ENCODE measurements around the gene SIRPA.

The SIRPA gene

GRCh38 chr20:1894951-1895673, at the start of gene SIRPA:
TSS of gene SIRPA (plus strand) at chr20:1895407. CDS start at chr20:1895448, 41 bp downstream.
- peak; percentile 8 to 29 for DNase-seq
- no peak for TF ChIP-seq GATA1 (IDR thresholded peaks at IDR 0.05; ENCODE audit: low read depth, low read length)
- TF ChIP-seq POLR2A (IDR thresholded peaks at IDR 0.05; ENCODE audit: low read length): no peak

- TF ChIP-seq POLR2A (IDR thresholded peaks at IDR 0.05; ENCODE audit: low read length) (no peak), GATA1 (IDR thresholded peaks at IDR 0.05; ENCODE audit: low read depth, low read length) (no peak)
- DNase-seq: no peak
Measured at GRCh38 chr20:1845701-1846100, 49.5 kb upstream of the SIRPA start.

GRCh38 chr20:1846341-1846740, 48.9 kb upstream of the SIRPA start:
- TF ChIP-seq GATA1 (IDR thresholded peaks at IDR 0.05; ENCODE audit: low read depth, low read length): no peak
- TF ChIP-seq POLR2A (IDR thresholded peaks at IDR 0.05; ENCODE audit: low read length): no peak
- DNase-seq: no peak

GRCh38 chr20:1846876-1847275, 48.3 kb upstream of the SIRPA start:
- TF ChIP-seq POLR2A (IDR thresholded peaks at IDR 0.05; ENCODE audit: low read length) (no peak), GATA1 (IDR thresholded peaks at IDR 0.05; ENCODE audit: low read depth, low read length) (no peak)
- DNase-seq: no peak

GRCh38 chr20:1847780-1848179, 47.4 kb upstream of the SIRPA start:
- TF ChIP-seq POLR2A (IDR thresholded peaks at IDR 0.05; ENCODE audit: low read length) (no peak), GATA1 (IDR thresholded peaks at IDR 0.05; ENCODE audit: low read depth, low read length) (no peak)
- no peak for DNase-seq

GRCh38 chr20:1848373-1848772, 46.8 kb upstream of the SIRPA start:
- no peak for DNase-seq
- TF ChIP-seq POLR2A (IDR thresholded peaks at IDR 0.05; ENCODE audit: low read length): no peak
- no peak for TF ChIP-seq GATA1 (IDR thresholded peaks at IDR 0.05; ENCODE audit: low read depth, low read length)

GRCh38 chr20:1851396-1851795, 43.8 kb upstream of the SIRPA start:
- no peak for DNase-seq
- TF ChIP-seq GATA1 (IDR thresholded peaks at IDR 0.05; ENCODE audit: low read depth, low read length) (no peak), POLR2A (IDR thresholded peaks at IDR 0.05; ENCODE audit: low read length) (no peak)

GRCh38 chr20:1853473-1853872, 41.7 kb upstream of the SIRPA start:
- no peak for DNase-seq

GRCh38 chr20:1854246-1854645, 41.0 kb upstream of the SIRPA start:
- TF ChIP-seq POLR2A (IDR thresholded peaks at IDR 0.05; ENCODE audit: low read length) (no peak), GATA1 (IDR thresholded peaks at IDR 0.05; ENCODE audit: low read depth, low read length) (no peak)
- no peak for DNase-seq

More at GRCh38 chr20:1853473-1853872, 41.7 kb upstream of the SIRPA start:
- no peak for TF ChIP-seq POLR2A (IDR thresholded peaks at IDR 0.05; ENCODE audit: low read length)
- no peak for TF ChIP-seq GATA1 (IDR thresholded peaks at IDR 0.05; ENCODE audit: low read depth, low read length)

GRCh38 chr20:1855109-1855508, 40.1 kb upstream of the SIRPA start:
- TF ChIP-seq POLR2A (IDR thresholded peaks at IDR 0.05; ENCODE audit: low read length) (no peak), GATA1 (IDR thresholded peaks at IDR 0.05; ENCODE audit: low read depth, low read length) (no peak)
- no peak for DNase-seq

- no peak for DNase-seq
- no peak for TF ChIP-seq GATA1 (IDR thresholded peaks at IDR 0.05; ENCODE audit: low read depth, low read length)
- TF ChIP-seq POLR2A (IDR thresholded peaks at IDR 0.05; ENCODE audit: low read length): no peak
Measured at GRCh38 chr20:1855690-1856089, 39.5 kb upstream of the SIRPA start.

GRCh38 chr20:1856424-1856823, 38.8 kb upstream of the SIRPA start:
- DNase-seq: no peak
- TF ChIP-seq POLR2A (IDR thresholded peaks at IDR 0.05; ENCODE audit: low read length) (no peak), GATA1 (IDR thresholded peaks at IDR 0.05; ENCODE audit: low read depth, low read length) (no peak)

- TF ChIP-seq POLR2A (IDR thresholded peaks at IDR 0.05; ENCODE audit: low read length) (no peak), GATA1 (IDR thresholded peaks at IDR 0.05; ENCODE audit: low read depth, low read length) (no peak)
- no peak for DNase-seq
Measured at GRCh38 chr20:1857466-1857865, 37.7 kb upstream of the SIRPA start.

- TF ChIP-seq GATA1 (IDR thresholded peaks at IDR 0.05; ENCODE audit: low read depth, low read length) (no peak), POLR2A (IDR thresholded peaks at IDR 0.05; ENCODE audit: low read length) (no peak)
- no peak for DNase-seq
Measured at GRCh38 chr20:1858871-1859270, 36.3 kb upstream of the SIRPA start.

GRCh38 chr20:1860446-1860845, 34.8 kb upstream of the SIRPA start:
- no peak for TF ChIP-seq POLR2A (IDR thresholded peaks at IDR 0.05; ENCODE audit: low read length)
- TF ChIP-seq GATA1 (IDR thresholded peaks at IDR 0.05; ENCODE audit: low read depth, low read length): no peak
- DNase-seq: no peak

All from erythroblast (primary cell).